Activated B cell treated with CpG ODN at 0.5 μM for 24 hours (primary cell): Measurements from ENCODE around the gene BCL10. TPM values are rescaled to one million over a fixed set of nuclear protein-coding genes. Genes with fewer than 3 reads are reported as not detected.

Experiments
- ATAC-seq: fragments of 200-7000 bp; cut with Tn5 transposase; one replicate; pipeline ENCODE4 v1.10.0; 2021; ENCODE audit warnings: low read depth, mild to moderate bottlenecking, moderate library complexity
- CTCF ChIA-PET: fragments of 350-600 bp; sonication (Branson Sonifier 250); formaldehyde crosslinking; loops from one replicate; lab custom pipeline; 2021; ENCODE audit warnings: antibody characterized with exemption; lab: Charles Lee
- POLR2A ChIA-PET: fragments of 350-600 bp; sonication (Branson Sonifier 250); formaldehyde crosslinking; loops from one replicate; lab custom pipeline; 2021; ENCODE audit warnings: antibody characterized with exemption; lab: Charles Lee
- DNase-seq: peaks from one replicate; pipeline ENCODE4 v3.0.0; 2022
- H3K27ac Mint-ChIP-seq: one replicate; pipeline ENCODE4 v1.8.0; 2020; ENCODE audit warnings: mixed read lengths
- H3K27me3 Mint-ChIP-seq: one replicate; pipeline ENCODE4 v1.8.0; 2021; ENCODE audit warnings: mixed read lengths
- H3K36me3 Mint-ChIP-seq: one replicate; pipeline ENCODE4 v1.8.0; 2021; ENCODE audit warnings: low read depth, mixed read lengths
- H3K4me1 Mint-ChIP-seq: one replicate; pipeline ENCODE4 v1.8.0; 2021; ENCODE audit warnings: mixed read lengths
- H3K4me3 Mint-ChIP-seq: one replicate; pipeline ENCODE4 v1.8.0; 2020; ENCODE audit warnings: mild to moderate bottlenecking, mixed read lengths
- H3K9me3 Mint-ChIP-seq: one replicate; pipeline ENCODE4 v1.8.0; 2020; ENCODE audit warnings: mixed read lengths
- CTCF ChIP-seq: fragments of 200-600 bp; IDR thresholded peaks from one replicate; pipeline ENCODE4 v1.8.0; 2022; ENCODE audit warnings: antibody characterized with exemption, mild to moderate bottlenecking
- intact Hi-C: fragments of 100-400 bp; cut with micrococcal nuclease; formaldehyde crosslinking; loops from one replicate; pipeline ENCODE4 v1.15.1; 2024
- total RNA-seq: library from RNA; stranded (reverse); gene quantifications from 2 replicates; pipeline ENCODE4 v1.2.3, GENCODE V29; 2022

Gene BCL10
- total RNA-seq, 1 donor from 2014 or later: 52.5 TPM

GRCh38 chr1:85300140-85300539, 23.7 kb upstream of the BCL10 start:
- ChIA-PET CTCF (no interaction called here), POLR2A (no interaction called here)
- Mint-ChIP-seq H3K36me3 (peaks cover 4% of the 10 kb centered on the region), H3K9me3 (no peaks in the 10 kb centered on the region), H3K27ac (no peak overlapping the region), H3K4me1 (peaks cover 26% of the 10 kb centered on the region), H3K4me3 (no peak overlapping the region), H3K27me3 (no peaks in the 10 kb centered on the region)
- intact Hi-C loops: loop anchor here (10.0 kb wide), 2 partner anchors 165 to 585 kb away; partner anchors contain the start of gene DDAH1
- no peak for ATAC-seq
- DNase-seq: no peak
- no peak for TF ChIP-seq CTCF

GRCh38 chr1:85297855-85298629, 21.6 kb upstream of the BCL10 start:
- Mint-ChIP-seq H3K27ac (peak overlapping the region; percentile 76), H3K4me1 (peaks cover 29% of the 10 kb centered on the region), H3K4me3 (peak overlapping the region; percentile 51), H3K36me3 (peaks cover 5% of the 10 kb centered on the region), H3K9me3 (no peaks in the 10 kb centered on the region), H3K27me3 (no peaks in the 10 kb centered on the region)
- CTCF ChIA-PET: interaction anchor here (0.9 to 1.2 kb wide), 2 partner anchors 10 to 22 kb away, joined by 4 to 5 read pairs; no protein-coding TSS in a partner anchor
- intact Hi-C loops: loop anchor here (1.0 kb wide), 1 partner anchor 22 kb away; the partner anchor contains the start of gene BCL10
- no peak for TF ChIP-seq CTCF
- ATAC-seq (peak; percentile 90), DNase-seq (peak; percentile 26)
- POLR2A ChIA-PET: interaction anchor here (0.6 to 2.9 kb wide), 2 partner anchors 22 to 248 kb away, joined by 3 to 36 read pairs; partner anchors contain the start of gene BCL10

DNA sequence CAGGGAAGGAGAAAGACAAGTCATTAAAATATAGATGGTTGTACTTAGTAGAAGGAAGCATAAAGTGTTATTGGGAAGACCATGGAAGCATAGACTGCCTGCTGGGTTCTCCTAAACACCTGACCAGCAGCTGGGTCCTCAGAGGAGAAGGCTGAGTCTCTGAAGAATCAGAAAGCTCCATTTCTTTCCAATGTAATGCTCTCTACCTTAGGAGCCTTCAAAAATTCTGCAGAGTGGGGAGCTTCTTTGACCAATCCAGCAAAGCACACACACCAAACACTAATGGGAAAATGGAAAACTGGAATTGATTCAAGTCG, 21.1 kb upstream of the BCL10 start:
- peak overlapping the region; percentile 51 for H3K4me3 Mint-ChIP-seq

GRCh38 chr1:85296980-85297379, 20.5 kb upstream of the BCL10 start:
- CTCF ChIA-PET: interaction anchor here (1.2 kb wide), 1 partner anchor 11 kb away, joined by 5 read pairs; no protein-coding TSS in a partner anchor
- no peaks in the 10 kb centered on the region for H3K27me3 Mint-ChIP-seq
- no peaks in the 10 kb centered on the region for H3K9me3 Mint-ChIP-seq
- H3K4me1 Mint-ChIP-seq: peaks cover 29% of the 10 kb centered on the region
- ATAC-seq (no peak), DNase-seq (no peak)
- H3K4me3 Mint-ChIP-seq: no peak overlapping the region
- no peak for TF ChIP-seq CTCF
- no peak overlapping the region for H3K27ac Mint-ChIP-seq
- H3K36me3 Mint-ChIP-seq: peaks cover 5% of the 10 kb centered on the region
- POLR2A ChIA-PET: interaction anchor here (2.9 kb wide), 1 partner anchor 21 kb away, joined by 36 read pairs; the partner anchor contains the start of gene BCL10
- intact Hi-C loops: no loop called here

More for the DNA sequence above, 21.1 kb upstream of the BCL10 start:
- Mint-ChIP-seq H3K36me3 (peaks cover 5% of the 10 kb centered on the region), H3K9me3 (no peaks in the 10 kb centered on the region), H3K27ac (no peak overlapping the region), H3K27me3 (no peaks in the 10 kb centered on the region), H3K4me1 (peaks cover 29% of the 10 kb centered on the region)
- POLR2A ChIA-PET: interaction anchor here (2.9 kb wide), 1 partner anchor 21 kb away, joined by 36 read pairs; the partner anchor contains the start of gene BCL10
- intact Hi-C loops: no loop called here
- no peak for TF ChIP-seq CTCF
- DNase-seq (no peak), ATAC-seq (no peak)
- CTCF ChIA-PET: interaction anchor here (1.2 kb wide), 1 partner anchor 11 kb away, joined by 5 read pairs; no protein-coding TSS in a partner anchor

- POLR2A ChIA-PET: no interaction called here
- no peak for TF ChIP-seq CTCF
- Mint-ChIP-seq H3K9me3 (no peaks in the 10 kb centered on the region), H3K36me3 (peaks cover 1% of the 10 kb centered on the region), H3K4me3 (no peak overlapping the region), H3K4me1 (peaks cover 34% of the 10 kb centered on the region), H3K27me3 (no peaks in the 10 kb centered on the region), H3K27ac (no peak overlapping the region)
- DNase-seq (no peak), ATAC-seq (no peak)
- intact Hi-C loops: no loop called here
- CTCF ChIA-PET: no interaction called here
Measured at GRCh38 chr1:85295654-85296053, 19.2 kb upstream of the BCL10 start.
